Skeletal muscle satellite cell (primary cell): ENCODE measurements around the gene SMIM22.

Experiments
- H3K27me3 ChIP-seq: 2 replicates; pipeline ENCODE4 v1.7.0; 2013; ENCODE audit warnings: low read length; ENCODE audit not compliant: control insufficient read depth, insufficient read depth
- H3K36me3 ChIP-seq: 2 replicates; pipeline ENCODE4 v1.7.0; 2013; ENCODE audit warnings: mild to moderate bottlenecking, control low read depth, low read length; ENCODE audit not compliant: insufficient read depth
- H3K4me1 ChIP-seq: 2 replicates; pipeline ENCODE4 v1.7.0; 2013; ENCODE audit warnings: low read length; ENCODE audit not compliant: control insufficient read depth, insufficient read depth
- H3K4me2 ChIP-seq: 2 replicates; pipeline ENCODE4 v1.7.0; 2013; ENCODE audit warnings: mild to moderate bottlenecking, low read length
- H3K4me3 ChIP-seq: 2 replicates; pipeline ENCODE4 v1.7.0; 2013; ENCODE audit warnings: low read length
- H3K9ac ChIP-seq: 2 replicates; pipeline ENCODE4 v1.7.0; 2013; ENCODE audit warnings: mild to moderate bottlenecking, low read depth, low read length, moderate library complexity
- H3K9me3 ChIP-seq: replicated peaks from 2 replicates; pipeline ENCODE4 v1.7.0; 2013; ENCODE audit warnings: mild to moderate bottlenecking, control low read depth, low read length

SMIM22 gene

DNA sequence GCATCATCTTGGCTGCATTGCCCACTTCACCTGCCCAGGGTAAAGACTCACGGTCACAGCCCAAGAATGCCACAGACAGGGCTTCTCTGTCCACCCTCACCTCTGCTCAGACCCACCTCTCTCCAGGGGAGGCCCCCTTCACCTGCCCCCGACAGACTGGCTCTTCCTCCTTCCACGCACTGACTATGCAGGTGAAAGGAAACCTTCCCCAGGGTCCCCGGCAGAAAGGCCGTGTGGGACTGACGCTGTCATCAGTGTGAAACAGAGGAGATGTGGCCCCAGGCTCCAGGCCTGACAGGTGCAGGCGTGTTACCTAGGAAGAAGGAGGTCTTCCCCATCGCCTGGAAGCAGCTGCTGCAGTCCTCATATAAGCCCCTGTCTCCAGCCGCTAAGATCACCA lies 16.6 kb downstream of the SMIM22 start:
- no peaks in the 10 kb centered on the region for H3K4me1 ChIP-seq
- no peaks in the 10 kb centered on the region for H3K9me3 ChIP-seq
- H3K36me3 ChIP-seq: peaks cover 47% of the 10 kb centered on the region
- H3K27me3 ChIP-seq: no peaks in the 10 kb centered on the region
- no peak overlapping the region for H3K4me2 ChIP-seq
- H3K4me3 ChIP-seq: no peak overlapping the region
- no peak overlapping the region for H3K9ac ChIP-seq

DNA sequence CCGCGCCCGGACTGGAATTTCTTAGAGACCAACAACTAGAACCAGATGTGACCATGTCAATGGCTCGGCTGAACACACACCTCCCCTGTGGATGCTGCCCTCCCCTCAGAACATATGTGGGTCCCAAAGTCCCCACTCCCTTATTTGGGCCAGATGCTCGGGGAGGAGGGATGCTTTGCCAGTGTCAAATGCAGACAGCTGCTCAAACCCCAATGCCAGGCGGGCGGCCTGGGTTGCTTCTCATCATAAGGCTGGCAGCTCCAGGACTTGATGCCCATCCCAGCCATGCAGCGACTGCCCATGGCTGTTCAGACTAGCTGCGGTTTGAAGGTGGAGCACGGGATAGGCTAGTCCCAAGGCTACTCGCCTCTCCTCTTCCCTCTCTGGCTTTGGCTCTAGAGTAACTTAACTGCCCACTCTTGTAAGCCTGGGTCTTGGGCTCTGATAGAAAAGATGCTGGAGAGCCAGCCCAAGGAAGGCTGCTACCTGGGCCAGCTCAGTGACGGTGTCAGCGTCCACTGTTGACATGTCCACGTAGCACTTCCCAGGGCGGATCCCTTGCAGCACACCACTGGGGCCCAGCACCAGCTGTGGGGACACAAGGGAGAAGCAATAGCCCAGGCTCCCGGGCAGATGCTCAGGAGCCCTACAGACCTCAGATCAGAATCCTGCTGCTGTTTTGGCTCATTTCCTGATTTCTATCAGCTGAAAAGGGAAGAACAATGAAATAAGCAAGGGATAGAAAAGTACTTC lies 18.3 kb downstream of the SMIM22 start:
- H3K36me3 ChIP-seq: peaks cover 48% of the 10 kb centered on the region
- no peaks in the 10 kb centered on the region for H3K4me1 ChIP-seq
- H3K27me3 ChIP-seq: no peaks in the 10 kb centered on the region
- H3K4me3 ChIP-seq: no peak overlapping the region
- no peak overlapping the region for H3K4me2 ChIP-seq
- H3K9ac ChIP-seq: no peak overlapping the region
- no peaks in the 10 kb centered on the region for H3K9me3 ChIP-seq

DNA sequence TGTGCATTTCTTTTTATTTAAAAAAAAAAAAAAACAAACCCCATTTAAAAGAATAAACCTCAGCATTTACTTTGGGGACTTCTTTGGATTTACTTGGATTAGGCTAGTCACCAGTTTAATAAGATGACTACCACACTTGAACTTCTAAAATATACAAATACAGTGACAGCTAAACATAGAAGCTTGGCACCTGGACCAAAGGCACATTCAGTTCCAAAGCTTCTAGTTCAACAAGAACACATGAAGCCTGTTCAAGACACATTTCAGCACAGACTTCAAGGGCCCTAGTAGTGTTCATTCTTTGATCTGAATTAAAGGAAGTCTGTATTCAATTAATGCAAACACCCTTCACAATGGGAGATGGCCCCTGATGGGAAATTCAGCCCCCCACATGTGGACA lies 18.9 kb downstream of the SMIM22 start:
- H3K27me3 ChIP-seq: no peaks in the 10 kb centered on the region
- no peaks in the 10 kb centered on the region for H3K9me3 ChIP-seq
- H3K4me3 ChIP-seq: no peak overlapping the region
- no peak overlapping the region for H3K4me2 ChIP-seq
- no peaks in the 10 kb centered on the region for H3K4me1 ChIP-seq
- H3K9ac ChIP-seq: no peak overlapping the region
- H3K36me3 ChIP-seq: peaks cover 44% of the 10 kb centered on the region

DNA sequence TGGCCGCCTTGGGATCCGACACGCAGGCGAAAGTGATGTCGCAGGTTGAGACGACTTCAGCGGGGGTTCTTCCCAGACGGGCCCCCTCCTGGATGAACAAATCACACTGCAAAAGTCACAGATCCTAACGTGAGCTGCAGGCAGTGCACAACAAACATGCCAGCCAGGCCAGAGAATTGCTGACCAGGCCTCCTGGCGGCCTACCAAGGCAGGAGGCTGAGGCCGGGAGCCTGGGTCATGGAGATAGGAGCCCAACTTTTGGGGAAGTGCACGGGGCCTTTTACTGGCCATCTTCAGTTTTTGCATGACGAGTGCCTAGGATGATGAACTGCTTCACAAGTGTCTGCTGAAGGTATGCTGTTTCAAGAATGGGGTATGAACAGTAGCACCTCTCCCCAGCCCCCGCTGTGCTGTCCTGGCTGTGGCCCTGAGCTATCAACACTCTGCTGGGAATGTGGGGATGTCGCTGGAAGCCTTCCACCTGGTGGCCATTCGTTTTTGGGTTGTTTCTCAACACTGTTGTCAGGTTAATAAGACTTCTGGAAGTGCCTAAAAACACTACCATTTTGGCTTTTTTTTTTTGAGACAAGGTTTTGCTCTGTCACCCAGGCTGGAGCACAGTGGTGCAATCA lies 19.5 kb downstream of the SMIM22 start:
- no peaks in the 10 kb centered on the region for H3K27me3 ChIP-seq
- peaks cover 50% of the 10 kb centered on the region for H3K36me3 ChIP-seq
- H3K4me1 ChIP-seq: no peaks in the 10 kb centered on the region
- no peak overlapping the region for H3K9ac ChIP-seq
- H3K4me3 ChIP-seq: no peak overlapping the region
- H3K9me3 ChIP-seq: no peaks in the 10 kb centered on the region
- no peak overlapping the region for H3K4me2 ChIP-seq

DNA sequence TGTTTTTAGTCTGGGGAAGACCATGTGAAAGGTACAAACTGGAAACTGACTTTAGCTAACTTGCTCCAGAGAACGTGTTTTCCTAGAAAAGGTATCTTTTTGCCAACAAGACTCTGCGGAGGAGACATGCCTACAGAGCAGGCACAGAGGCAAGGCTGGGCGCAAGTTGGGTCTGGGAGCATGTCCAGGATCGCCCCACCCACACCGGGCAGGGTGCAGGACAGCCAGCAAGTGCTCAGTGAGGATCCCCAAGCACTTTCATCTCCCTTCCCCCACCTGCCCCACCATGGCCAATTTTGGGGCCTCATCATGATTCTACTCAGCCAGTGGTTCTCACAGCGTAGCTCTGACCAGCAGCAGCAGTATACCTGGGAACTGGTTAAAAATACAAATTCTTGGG lies 25.5 kb downstream of the SMIM22 start:
- Histone ChIP-seq H3K36me3 (peaks cover 70% of the 10 kb centered on the region), H3K4me3 (no peak overlapping the region), H3K4me2 (no peak overlapping the region), H3K9me3 (no peaks in the 10 kb centered on the region), H3K9ac (no peak overlapping the region), H3K4me1 (no peaks in the 10 kb centered on the region), H3K27me3 (no peaks in the 10 kb centered on the region)

DNA sequence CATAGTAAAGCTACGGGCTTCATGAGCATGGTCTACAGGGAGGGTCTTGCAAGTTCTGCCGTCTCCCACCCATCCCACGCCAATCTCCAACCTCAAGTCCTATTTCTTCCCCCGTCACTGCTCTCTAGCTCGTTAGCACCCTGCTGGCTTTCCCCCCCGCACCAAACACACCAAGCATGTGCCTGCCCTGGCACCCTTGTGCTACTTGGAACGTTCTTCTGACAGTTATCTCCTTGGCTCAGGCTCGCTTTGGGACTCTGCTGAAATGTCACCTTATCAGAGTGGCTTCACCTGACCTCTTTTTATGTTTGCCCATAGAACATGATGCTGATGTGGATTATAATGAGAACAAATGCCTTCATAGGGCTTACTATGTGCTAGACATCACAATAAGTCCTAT lies 30.0 kb downstream of the SMIM22 start:
- Histone ChIP-seq H3K4me3 (no peak overlapping the region), H3K36me3 (peaks cover 74% of the 10 kb centered on the region)

DNA sequence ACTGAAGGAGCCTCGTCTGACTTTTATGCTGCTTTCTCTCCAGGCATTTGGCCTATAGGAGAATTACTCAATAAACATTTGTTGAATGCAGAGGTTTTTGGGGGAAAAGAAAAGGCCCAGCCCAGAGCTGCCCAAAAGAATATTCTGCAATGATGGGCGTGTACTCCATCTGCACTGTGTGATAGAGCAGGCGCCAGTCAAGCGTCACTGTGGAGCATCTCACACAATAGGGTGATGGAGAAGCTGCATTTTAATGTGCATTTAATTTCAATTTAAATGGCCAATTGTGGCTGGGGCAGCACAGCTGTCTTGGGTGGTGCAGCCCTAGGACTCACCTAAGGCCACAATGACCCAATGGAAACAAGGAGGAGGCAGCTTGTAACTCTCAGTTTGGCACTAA lies 31.4 kb downstream of the SMIM22 start:
- Histone ChIP-seq H3K27me3 (no peaks in the 10 kb centered on the region), H3K4me2 (no peak overlapping the region), H3K4me3 (no peak overlapping the region), H3K4me1 (no peaks in the 10 kb centered on the region), H3K36me3 (peaks cover 75% of the 10 kb centered on the region), H3K9ac (no peak overlapping the region), H3K9me3 (no peaks in the 10 kb centered on the region)

More for the DNA sequence above, 30.0 kb downstream of the SMIM22 start:
- no peak overlapping the region for H3K4me2 ChIP-seq
- H3K9me3 ChIP-seq: no peaks in the 10 kb centered on the region
- no peaks in the 10 kb centered on the region for H3K4me1 ChIP-seq
- no peaks in the 10 kb centered on the region for H3K27me3 ChIP-seq
- no peak overlapping the region for H3K9ac ChIP-seq

DNA sequence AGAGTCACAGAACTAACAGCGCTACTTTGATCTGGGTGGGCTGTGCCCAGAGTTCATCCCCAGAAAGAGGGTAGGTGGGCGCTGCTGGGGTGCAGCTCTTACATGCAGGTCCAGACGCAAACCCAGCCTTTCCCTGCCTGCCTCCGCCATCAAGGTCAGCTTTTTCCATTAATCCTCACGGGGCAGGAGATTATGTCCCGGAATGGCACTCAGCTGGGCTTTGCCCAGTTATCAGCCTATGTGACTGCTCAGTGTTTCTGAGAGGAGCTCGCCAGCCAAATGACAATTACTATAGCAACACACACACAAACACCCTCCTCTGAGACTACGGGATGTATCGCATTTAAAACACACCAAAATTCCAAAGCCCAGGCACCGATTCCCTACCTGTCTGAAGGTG lies 31.8 kb downstream of the SMIM22 start:
- Histone ChIP-seq H3K4me3 (no peak overlapping the region), H3K36me3 (peaks cover 75% of the 10 kb centered on the region), H3K4me2 (no peak overlapping the region), H3K9ac (no peak overlapping the region), H3K9me3 (no peaks in the 10 kb centered on the region), H3K4me1 (no peaks in the 10 kb centered on the region), H3K27me3 (no peaks in the 10 kb centered on the region)

DNA sequence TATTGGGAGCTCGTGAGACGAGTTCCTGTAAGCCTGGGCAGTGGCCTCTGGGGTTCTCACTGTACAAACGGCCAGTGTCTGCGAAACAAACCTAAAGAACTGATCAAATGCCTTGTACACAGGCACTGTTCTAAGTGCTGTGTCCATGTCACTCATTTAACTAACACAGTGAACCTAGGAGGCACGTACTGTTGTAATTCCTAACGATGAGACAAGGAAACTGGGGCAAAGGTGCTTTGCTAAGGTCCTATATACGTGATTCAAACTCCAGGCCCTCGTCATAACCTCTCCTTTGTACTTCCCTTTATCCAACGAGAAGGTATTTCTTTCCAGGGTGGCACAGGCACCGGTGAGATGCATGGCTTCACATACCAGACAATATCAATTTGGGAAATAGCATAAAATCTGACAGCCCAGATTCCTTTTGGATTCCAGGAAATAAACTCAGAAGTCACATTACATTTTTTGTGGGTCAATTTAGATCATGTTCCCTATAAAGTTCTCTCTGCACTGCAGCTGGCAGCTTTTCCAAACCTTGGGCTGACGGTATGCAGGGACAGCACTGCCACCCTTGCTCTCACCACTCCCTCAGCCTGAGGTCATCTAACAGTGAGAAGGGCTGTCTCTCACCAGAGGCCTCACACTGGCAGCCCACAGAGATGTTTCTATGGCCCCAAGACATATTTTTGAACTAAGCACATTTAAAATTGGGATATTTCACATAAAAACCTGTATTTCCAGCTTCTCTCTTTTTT lies 33.6 kb downstream of the SMIM22 start:
- Histone ChIP-seq H3K9ac (no peak overlapping the region), H3K4me3 (no peak overlapping the region), H3K4me1 (no peaks in the 10 kb centered on the region), H3K4me2 (no peak overlapping the region), H3K9me3 (no peaks in the 10 kb centered on the region), H3K27me3 (no peaks in the 10 kb centered on the region), H3K36me3 (peaks cover 77% of the 10 kb centered on the region)

DNA sequence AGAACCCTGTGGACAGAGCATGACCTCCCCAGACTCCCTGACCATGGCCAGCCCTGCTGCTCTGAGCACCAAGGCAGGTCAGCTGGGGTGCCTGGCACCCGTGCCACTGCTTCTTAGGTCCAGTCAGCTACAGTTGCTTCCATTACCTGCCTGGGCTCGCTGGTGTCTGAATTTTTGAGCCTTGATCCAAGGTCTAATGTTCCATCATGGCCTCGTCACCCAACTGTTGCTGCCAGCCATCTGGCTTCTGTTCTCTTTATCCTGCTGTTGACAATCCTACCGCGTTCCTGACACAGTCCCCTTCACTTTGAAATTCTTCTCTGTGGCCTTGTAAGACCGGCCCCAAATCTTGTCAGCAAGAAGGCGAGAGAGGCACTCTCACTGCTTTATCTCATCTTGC lies 35.2 kb downstream of the SMIM22 start:
- Histone ChIP-seq H3K27me3 (no peaks in the 10 kb centered on the region), H3K4me3 (no peak overlapping the region), H3K4me1 (no peaks in the 10 kb centered on the region), H3K9me3 (no peaks in the 10 kb centered on the region), H3K4me2 (no peak overlapping the region), H3K9ac (no peak overlapping the region), H3K36me3 (peaks cover 71% of the 10 kb centered on the region)

DNA sequence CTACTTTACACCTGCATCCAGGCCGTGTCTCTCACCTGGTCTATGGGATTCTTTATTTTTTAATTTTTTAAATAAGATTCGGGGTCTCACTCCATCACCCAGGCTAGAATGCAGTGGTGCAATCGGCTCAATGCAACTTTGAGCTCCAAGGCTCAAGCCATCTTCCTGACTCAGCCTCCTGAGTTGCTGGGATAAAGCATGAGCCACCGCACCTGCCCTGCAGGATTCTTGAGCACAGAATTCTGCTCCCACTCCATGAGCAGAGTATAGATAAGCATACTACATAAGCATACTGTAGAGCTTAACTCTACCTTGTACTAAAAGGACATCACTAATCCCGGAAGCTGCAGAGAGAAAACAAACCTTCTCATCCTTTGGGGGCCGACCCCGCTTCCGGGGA lies 36.4 kb downstream of the SMIM22 start:
- Histone ChIP-seq H3K9ac (no peak overlapping the region), H3K9me3 (no peaks in the 10 kb centered on the region), H3K36me3 (peaks cover 72% of the 10 kb centered on the region), H3K4me2 (no peak overlapping the region), H3K4me3 (no peak overlapping the region), H3K27me3 (no peaks in the 10 kb centered on the region), H3K4me1 (no peaks in the 10 kb centered on the region)
